ENCODE data around the gene SCARB1.

SCARB1 gene

GRCh38 chr12:124757329-124757728 is 106.3 kb downstream of the SCARB1 start:
- H3K27ac Mint-ChIP-seq, result no peak overlapping the region
- DNase-seq, result no peak
- H3K27me3 Mint-ChIP-seq, result peaks cover 30 to 46% of the 10 kb centered on the region in 2 donors
- no peaks in the 10 kb centered on the region for H3K9me3 Mint-ChIP-seq
- peaks cover 20 to 29% of the 10 kb centered on the region in 2 donors for H3K4me1 Mint-ChIP-seq (ENCODE audit: low read depth in 2 of 2)
- H3K4me3 Mint-ChIP-seq, result no peak overlapping the region
- H3K36me3 Mint-ChIP-seq (ENCODE audit: insufficient read depth), result peaks cover 6% of the 10 kb centered on the region
- ATAC-seq (replicated peaks), result no peak

- Mint-ChIP-seq H3K9me3 (no peaks in the 10 kb centered on the region), H3K4me1 (ENCODE audit: low read depth in 2 of 2) (peaks cover 20 to 29% of the 10 kb centered on the region in 2 donors), H3K27ac (no peak overlapping the region), H3K4me3 (no peak overlapping the region), H3K36me3 (ENCODE audit: insufficient read depth) (peaks cover 6% of the 10 kb centered on the region), H3K27me3 (peaks cover 30 to 41% of the 10 kb centered on the region in 2 donors)
- no peak for DNase-seq
- no peak for ATAC-seq (replicated peaks)
These were observed 106.9 kb downstream of the SCARB1 start for GRCh38 chr12:124756760-124757159.

GRCh38 chr12:124756166-124756565 is 107.5 kb downstream of the SCARB1 start:
- peaks cover 30 to 39% of the 10 kb centered on the region in 2 donors for H3K27me3 Mint-ChIP-seq
- H3K4me1 Mint-ChIP-seq (ENCODE audit: low read depth in 2 of 2), result peaks cover 20 to 30% of the 10 kb centered on the region in 2 donors
- no peak for ATAC-seq (replicated peaks)
- no peak for DNase-seq
- peak overlapping the region; percentile 81 for H3K4me3 Mint-ChIP-seq
- peaks cover 6% of the 10 kb centered on the region for H3K36me3 Mint-ChIP-seq (ENCODE audit: insufficient read depth)
- peak overlapping the region; percentile 41 to 80 for H3K27ac Mint-ChIP-seq
- no peaks in the 10 kb centered on the region for H3K9me3 Mint-ChIP-seq

GRCh38 chr12:124755801-124756148 is 107.9 kb downstream of the SCARB1 start:
- H3K36me3 Mint-ChIP-seq (ENCODE audit: insufficient read depth), result peaks cover 6% of the 10 kb centered on the region
- H3K4me3 Mint-ChIP-seq, result peak overlapping the region; percentile 81
- peaks cover 26 to 35% of the 10 kb centered on the region in 2 donors for H3K27me3 Mint-ChIP-seq
- peak overlapping the region; percentile 41 to 80 for H3K27ac Mint-ChIP-seq
- H3K4me1 Mint-ChIP-seq (ENCODE audit: low read depth in 2 of 2), result peaks cover 20 to 33% of the 10 kb centered on the region in 2 donors
- no peak for DNase-seq
- no peaks in the 10 kb centered on the region for H3K9me3 Mint-ChIP-seq
- ATAC-seq (replicated peaks), result no peak

- DNase-seq (peak; percentile 44 to 56 (median 48)), ATAC-seq (replicated peaks) (peak; percentile 92)
- Mint-ChIP-seq H3K4me3 (peak overlapping the region; percentile 81), H3K9me3 (no peaks in the 10 kb centered on the region), H3K36me3 (ENCODE audit: insufficient read depth) (peaks cover 3% of the 10 kb centered on the region), H3K27me3 (peaks cover 20 to 29% of the 10 kb centered on the region in 2 donors), H3K27ac (peak overlapping the region; percentile 80 to 83), H3K4me1 (ENCODE audit: low read depth in 2 of 2) (peaks cover 20 to 33% of the 10 kb centered on the region in 2 donors)
These were observed 108.5 kb downstream of the SCARB1 start for GRCh38 chr12:124754949-124755800.

- no peak for ATAC-seq (replicated peaks)
- peaks cover 13 to 22% of the 10 kb centered on the region in 2 donors for H3K27me3 Mint-ChIP-seq
- peak overlapping the region in 1 of 2 donors; percentile 81 for H3K4me3 Mint-ChIP-seq
- H3K36me3 Mint-ChIP-seq (ENCODE audit: insufficient read depth), result peaks cover 3% of the 10 kb centered on the region
- H3K27ac Mint-ChIP-seq, result peak overlapping the region in 1 of 2 donors; percentile 83
- peaks cover 20 to 29% of the 10 kb centered on the region in 2 donors for H3K4me1 Mint-ChIP-seq (ENCODE audit: low read depth in 2 of 2)
- no peaks in the 10 kb centered on the region for H3K9me3 Mint-ChIP-seq
- no peak for DNase-seq
These were observed 109.2 kb downstream of the SCARB1 start for GRCh38 chr12:124754491-124754890.

GRCh38 chr12:124753993-124754392 is 109.7 kb downstream of the SCARB1 start:
- no peak for ATAC-seq (replicated peaks)
- Mint-ChIP-seq H3K36me3 (ENCODE audit: insufficient read depth) (peaks cover 6% of the 10 kb centered on the region), H3K27me3 (peaks cover 8 to 17% of the 10 kb centered on the region in 2 donors), H3K4me1 (ENCODE audit: low read depth in 2 of 2) (peaks cover 20 to 29% of the 10 kb centered on the region in 2 donors), H3K9me3 (no peaks in the 10 kb centered on the region), H3K4me3 (no peak overlapping the region), H3K27ac (no peak overlapping the region)
- DNase-seq, result no peak

- peaks cover 7 to 10% of the 10 kb centered on the region in 2 donors for H3K27me3 Mint-ChIP-seq
- H3K9me3 Mint-ChIP-seq, result no peaks in the 10 kb centered on the region
- ATAC-seq (replicated peaks) (no peak), DNase-seq (no peak)
- no peak overlapping the region for H3K4me3 Mint-ChIP-seq
- H3K4me1 Mint-ChIP-seq (ENCODE audit: low read depth in 2 of 2), result peaks cover 20 to 29% of the 10 kb centered on the region in 2 donors
- peak overlapping the region in 1 of 2 donors; percentile 12 for H3K27ac Mint-ChIP-seq
- peaks cover 6% of the 10 kb centered on the region for H3K36me3 Mint-ChIP-seq (ENCODE audit: insufficient read depth)
These were observed 110.5 kb downstream of the SCARB1 start for GRCh38 chr12:124753228-124753591.

GRCh38 chr12:124752437-124753227 is 111.0 kb downstream of the SCARB1 start:
- DNase-seq, result no peak
- peaks cover 4 to 5% of the 10 kb centered on the region in 2 donors for H3K27me3 Mint-ChIP-seq
- no peak for ATAC-seq (replicated peaks)
- H3K9me3 Mint-ChIP-seq, result no peaks in the 10 kb centered on the region
- H3K36me3 Mint-ChIP-seq (ENCODE audit: insufficient read depth), result peaks cover 6% of the 10 kb centered on the region
- H3K4me3 Mint-ChIP-seq, result no peak overlapping the region
- peak overlapping the region in 1 of 2 donors; percentile 12 for H3K27ac Mint-ChIP-seq
- peaks cover 20 to 29% of the 10 kb centered on the region in 2 donors for H3K4me1 Mint-ChIP-seq (ENCODE audit: low read depth in 2 of 2)

GRCh38 chr12:124751654-124752355 is 111.9 kb downstream of the SCARB1 start:
- no peaks in the 10 kb centered on the region for H3K27me3 Mint-ChIP-seq
- DNase-seq, result no peak
- H3K4me3 Mint-ChIP-seq, result no peak overlapping the region
- no peak overlapping the region for H3K27ac Mint-ChIP-seq
- H3K9me3 Mint-ChIP-seq, result no peaks in the 10 kb centered on the region
- ATAC-seq (replicated peaks), result no peak
- H3K36me3 Mint-ChIP-seq (ENCODE audit: insufficient read depth), result peaks cover 6% of the 10 kb centered on the region
- peaks cover 20 to 29% of the 10 kb centered on the region in 2 donors for H3K4me1 Mint-ChIP-seq (ENCODE audit: low read depth in 2 of 2)

- Mint-ChIP-seq H3K27ac (no peak overlapping the region), H3K9me3 (no peaks in the 10 kb centered on the region), H3K4me1 (ENCODE audit: low read depth in 2 of 2) (peaks cover 14 to 26% of the 10 kb centered on the region in 2 donors), H3K4me3 (no peak overlapping the region), H3K36me3 (ENCODE audit: insufficient read depth) (peaks cover 6% of the 10 kb centered on the region), H3K27me3 (peaks cover 0 to 6% of the 10 kb centered on the region in 2 donors)
- no peak for DNase-seq
- no peak for ATAC-seq (replicated peaks)
These were observed 112.7 kb downstream of the SCARB1 start for GRCh38 chr12:124750787-124751471.

GRCh38 chr12:124750149-124750656 is 113.5 kb downstream of the SCARB1 start:
- peaks cover 7 to 23% of the 10 kb centered on the region in 2 donors for H3K4me1 Mint-ChIP-seq (ENCODE audit: low read depth in 2 of 2)
- H3K27ac Mint-ChIP-seq, result peak overlapping the region in 1 of 2 donors; percentile 16
- H3K36me3 Mint-ChIP-seq (ENCODE audit: insufficient read depth), result peaks cover 3% of the 10 kb centered on the region
- no peak overlapping the region for H3K4me3 Mint-ChIP-seq
- no peaks in the 10 kb centered on the region for H3K9me3 Mint-ChIP-seq
- ATAC-seq (replicated peaks) (no peak), DNase-seq (no peak)
- peaks cover 6 to 14% of the 10 kb centered on the region in 2 donors for H3K27me3 Mint-ChIP-seq

Data from effector memory CD8-positive, alpha-beta T cell (primary cell).